ENCODE data around the gene ZNF581.

The ZNF581 gene

DNA sequence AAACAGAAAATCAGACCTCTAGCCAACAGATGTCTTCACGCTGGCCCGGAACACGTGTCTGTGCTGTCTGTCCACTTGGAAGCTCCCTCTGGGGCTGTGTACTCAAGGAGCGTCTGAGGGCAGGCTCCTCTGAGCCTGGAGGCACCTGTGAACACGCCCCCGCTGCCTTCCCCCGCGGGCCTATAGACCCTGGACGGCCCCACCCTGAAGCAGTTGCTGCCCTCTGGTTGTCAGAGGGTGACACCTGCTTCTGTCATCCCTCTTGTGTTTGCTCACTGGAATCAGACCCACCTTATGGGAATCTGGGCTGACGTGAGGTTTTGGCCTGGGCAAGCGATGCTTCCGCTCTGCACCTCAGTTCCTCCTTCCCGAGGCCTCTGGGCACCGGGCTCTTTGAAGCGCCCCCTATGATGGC lies 50.8 kb downstream of the ZNF581 start:
- TF ChIP-seq NFIC (IDR thresholded peaks at IDR 0.05) (no peak), FOXM1 (IDR thresholded peaks at IDR 0.05; ENCODE audit: borderline replicate concordance, low read depth) (no peak)

DNA sequence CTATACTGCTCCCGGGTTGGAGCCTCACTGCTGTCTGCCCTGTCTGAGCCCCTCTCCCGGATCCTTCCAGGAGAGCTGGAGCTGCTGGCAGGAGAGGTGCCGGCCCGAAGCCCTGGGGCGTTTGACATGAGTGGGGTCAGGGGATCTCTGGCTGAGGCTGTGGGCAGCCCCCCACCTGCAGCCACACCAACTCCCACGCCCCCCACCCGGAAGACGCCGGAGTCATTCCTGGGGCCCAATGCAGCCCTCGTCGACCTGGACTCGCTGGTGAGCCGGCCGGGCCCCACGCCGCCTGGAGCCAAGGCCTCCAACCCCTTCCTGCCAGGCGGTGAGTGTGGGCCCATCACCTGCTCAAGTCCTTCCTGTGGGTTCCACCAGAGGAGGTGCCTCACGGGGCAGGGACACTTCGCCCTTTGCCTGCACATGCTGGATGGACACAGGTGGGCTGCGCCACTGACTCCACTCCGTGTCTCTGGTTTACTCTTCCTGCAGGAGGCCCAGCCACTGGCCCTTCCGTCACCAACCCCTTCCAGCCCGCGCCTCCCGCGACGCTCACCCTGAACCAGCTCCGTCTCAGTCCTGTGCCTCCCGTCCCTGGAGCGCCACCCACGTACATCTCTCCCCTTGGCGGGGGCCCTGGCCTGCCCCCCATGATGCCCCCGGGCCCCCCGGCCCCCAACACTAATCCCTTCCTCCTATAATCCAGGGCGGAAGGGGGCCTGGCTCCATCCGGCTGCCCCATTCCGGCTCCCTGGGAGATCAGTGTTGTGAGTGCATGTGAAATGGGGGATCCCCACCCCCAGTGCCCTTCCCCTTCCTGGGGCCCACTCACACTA lies 51.4 kb downstream of the ZNF581 start:
- TF ChIP-seq EGR1 (IDR thresholded peaks at IDR 0.05) (no peak), TEAD4 (IDR thresholded peaks at IDR 0.05) (no peak), RAD21 (IDR thresholded peaks at IDR 0.05; ENCODE audit: low read depth) (no peak)

Data from Ishikawa (cell line).